Activated T-cell treated with anti-CD3 and anti-CD28 coated beads, Interleukin-2, amount 50 U/mL, for 72 hours (primary cell): ENCODE measurements around the gene UPF1. TPM values are rescaled to one million over a fixed set of nuclear protein-coding genes. Genes with fewer than 3 reads are reported as not detected.
"Not testable (repeated sequence)": the region's sequence is repeated elsewhere in the genome, so short reads cannot be mapped to it uniquely, and the experiment has no call there.

ENCODE experiments used
- ATAC-seq, 2 donors: fragments of 150-1000 bp; cut with Tn5 transposase; replicated peaks in 1 of 2; 2 replicates each; pipeline ENCODE4 v1.10.0; 2021; ENCODE audit warnings: moderate library complexity in 2 of 2, mild to moderate bottlenecking in 1 of 2
- DNase-seq, 2 donors: peaks; one replicate each; pipeline ENCODE4 v3.0.0; 2021 to 2022; ENCODE audit warnings: mixed read lengths in 1 of 2
- H3K27ac Mint-ChIP-seq: one replicate; pipeline ENCODE4 v1.8.0; 2022; ENCODE audit warnings: mild to moderate bottlenecking, moderate library complexity, mixed read lengths
- H3K27me3 Mint-ChIP-seq: one replicate; pipeline ENCODE4 v1.8.0; 2022; ENCODE audit warnings: low read depth, mixed read lengths
- H3K36me3 Mint-ChIP-seq, 2 donors: one replicate each; pipeline ENCODE4 v1.8.0; 2022; ENCODE audit warnings: mixed read lengths in 2 of 2, mild to moderate bottlenecking in 1 of 2; ENCODE audit not compliant: insufficient read depth in 2 of 2
- H3K4me1 Mint-ChIP-seq: one replicate; pipeline ENCODE4 v1.8.0; 2022; ENCODE audit warnings: low read depth, mixed read lengths
- H3K4me3 Mint-ChIP-seq, 2 donors: one replicate each; pipeline ENCODE4 v1.8.0; 2022; ENCODE audit warnings: mild to moderate bottlenecking in 2 of 2, mixed read lengths in 2 of 2, moderate library complexity in 2 of 2
- H3K9me3 Mint-ChIP-seq, 2 donors: one replicate each; pipeline ENCODE4 v1.8.0; 2022; ENCODE audit warnings: mixed read lengths in 2 of 2
- total RNA-seq, 2 donors: library from RNA; stranded (reverse); gene quantifications; one replicate each; pipeline ENCODE4 v1.2.3, GENCODE V29; 2022

UPF1 gene
- total RNA-seq, 2 donors from 2014 or later = 69.8 to 82.5 TPM

DNA sequence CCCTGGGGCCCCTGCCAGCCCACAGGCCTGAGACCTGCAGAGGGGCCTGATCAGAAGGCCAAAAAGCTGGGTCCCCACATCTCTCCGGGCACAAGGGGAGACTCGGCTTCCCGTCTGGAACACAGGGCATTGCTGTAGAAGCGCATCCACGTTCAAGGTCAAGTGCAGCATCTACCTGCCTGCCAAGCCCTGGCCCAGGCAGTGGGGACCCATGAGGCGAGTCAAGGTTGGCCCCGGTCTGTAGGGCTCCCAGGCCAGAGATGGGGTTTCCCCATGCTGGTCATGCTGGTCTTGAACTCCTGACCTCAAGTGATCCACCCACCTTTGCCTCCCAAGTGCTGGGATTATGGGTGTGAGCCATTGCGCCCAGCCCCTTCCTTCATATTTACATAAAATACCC is 27.1 kb upstream of the UPF1 start:
- Mint-ChIP-seq H3K4me3 (no peak overlapping the region), H3K4me1 (peaks cover 3% of the 10 kb centered on the region), H3K27ac (no peak overlapping the region), H3K27me3 (peaks cover 8% of the 10 kb centered on the region), H3K36me3 (no peaks in the 10 kb centered on the region), H3K9me3 (no peaks in the 10 kb centered on the region)
- ATAC-seq (no peak), DNase-seq (no peak)

DNA sequence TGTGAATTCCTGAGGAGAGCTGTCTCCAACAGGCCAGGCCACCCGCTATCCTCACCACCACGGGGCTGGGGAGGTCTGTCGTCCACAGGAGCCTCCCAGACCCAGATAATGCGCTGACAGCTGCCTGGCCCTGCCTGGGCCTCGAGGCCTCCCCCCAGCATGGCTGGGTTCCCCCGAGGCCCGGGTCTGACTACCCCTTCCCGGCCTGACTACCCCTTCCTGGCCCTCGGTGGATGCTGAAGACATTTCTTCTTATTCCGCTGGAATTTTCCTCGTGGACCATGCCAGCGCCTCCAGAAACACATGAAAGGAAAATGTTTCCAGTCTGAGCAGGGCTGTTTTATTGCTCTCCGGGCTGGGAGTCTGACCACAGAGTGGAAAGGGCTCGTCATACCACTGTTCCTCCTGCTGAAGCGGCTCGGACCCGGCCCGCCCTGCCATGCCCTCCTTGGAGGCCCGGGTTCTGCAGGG is 23.9 kb upstream of the UPF1 start:
- Mint-ChIP-seq H3K9me3 (no peaks in the 10 kb centered on the region), H3K27ac (no peak overlapping the region), H3K36me3 (no peaks in the 10 kb centered on the region), H3K27me3 (peaks cover 10% of the 10 kb centered on the region), H3K4me3 (no peak overlapping the region), H3K4me1 (peaks cover 5% of the 10 kb centered on the region)
- ATAC-seq = no peak
- DNase-seq = no peak

DNA sequence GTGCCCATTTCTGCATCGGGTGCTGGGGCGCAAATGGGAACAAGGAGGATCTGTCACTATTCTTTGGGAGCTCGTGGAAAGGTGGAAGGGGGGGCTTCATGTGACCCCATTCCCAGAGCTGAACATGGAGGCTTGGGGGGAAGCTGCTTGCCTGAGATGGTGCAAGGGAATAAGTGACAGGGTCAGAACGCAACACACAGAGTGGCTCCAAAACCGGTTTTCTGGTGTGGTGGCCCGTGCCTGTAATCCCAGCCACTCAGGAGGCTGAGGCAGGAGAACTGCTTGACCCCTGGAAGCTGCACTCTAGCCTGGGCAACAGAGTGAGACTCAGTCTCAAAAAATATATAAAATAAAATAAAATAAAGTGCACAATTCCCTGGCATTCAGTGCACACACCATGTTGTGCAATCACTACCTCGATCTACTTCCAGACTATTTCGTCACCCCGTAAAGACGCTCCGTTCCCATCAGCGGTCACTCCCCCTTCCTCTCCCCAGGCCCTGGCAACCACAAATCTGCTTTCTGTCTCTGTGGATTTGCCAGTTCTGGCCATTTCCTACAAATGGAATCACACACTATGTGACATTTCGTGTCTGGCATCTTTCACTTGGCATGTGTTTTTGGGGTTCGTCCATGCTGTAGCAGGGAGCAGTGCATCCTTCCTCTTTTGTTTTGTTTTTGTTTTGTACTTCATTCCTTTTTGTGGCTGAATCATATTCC is 22.4 kb upstream of the UPF1 start:
- H3K4me3 Mint-ChIP-seq = peak overlapping the region in 1 of 2 donors; percentile 43
- DNase-seq (no peak), ATAC-seq (no peak)
- H3K27me3 Mint-ChIP-seq = peaks cover 10% of the 10 kb centered on the region
- H3K27ac Mint-ChIP-seq = no peak overlapping the region
- H3K9me3 Mint-ChIP-seq = no peaks in the 10 kb centered on the region
- H3K4me1 Mint-ChIP-seq = peaks cover 5% of the 10 kb centered on the region
- no peaks in the 10 kb centered on the region for H3K36me3 Mint-ChIP-seq

DNA sequence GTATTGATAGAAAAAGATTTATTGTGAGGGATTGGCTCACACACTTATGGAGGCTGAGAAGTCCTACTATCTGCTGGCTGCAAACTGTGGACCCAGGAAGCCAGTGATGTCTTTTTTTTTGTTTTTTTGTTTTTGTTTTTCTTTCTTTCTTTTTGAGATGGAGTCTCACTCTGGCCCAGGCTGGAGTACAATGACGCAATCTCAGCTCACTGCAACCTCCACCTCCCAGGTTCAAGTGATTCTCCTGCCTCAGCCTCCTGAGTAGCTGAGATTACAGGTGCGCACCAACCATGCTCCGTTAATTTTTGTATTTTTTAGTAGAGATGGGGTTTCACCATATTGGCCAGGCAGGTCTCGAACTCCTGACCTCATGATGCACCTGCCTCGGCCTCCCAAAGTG is 20.1 kb upstream of the UPF1 start:
- peaks cover 10% of the 10 kb centered on the region for H3K27me3 Mint-ChIP-seq
- not testable (repeated sequence) for H3K4me1 Mint-ChIP-seq, DNase-seq, H3K9me3 Mint-ChIP-seq, H3K36me3 Mint-ChIP-seq, ATAC-seq, H3K4me3 Mint-ChIP-seq, H3K27ac Mint-ChIP-seq

DNA sequence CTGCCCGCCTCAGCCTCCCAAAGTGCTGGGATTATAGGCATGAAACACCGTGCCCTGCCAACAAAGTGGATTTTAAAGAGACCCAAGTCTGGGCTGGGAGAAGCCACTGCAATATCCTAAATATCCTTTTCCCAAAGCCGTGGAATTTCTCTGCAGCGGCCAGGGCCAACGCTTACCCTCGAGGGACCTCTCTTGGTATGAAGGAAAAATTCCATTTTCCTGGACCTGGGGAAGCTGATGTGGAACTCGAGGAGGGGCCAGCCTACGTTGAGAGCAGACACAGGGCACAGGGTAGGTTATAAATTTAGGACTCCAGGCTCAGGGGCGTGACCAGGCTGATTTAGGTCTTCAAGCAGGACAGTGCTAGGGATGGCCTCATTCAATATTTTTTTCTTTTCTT is 17.7 kb upstream of the UPF1 start:
- Mint-ChIP-seq H3K27ac (no peak overlapping the region), H3K4me3 (no peak overlapping the region), H3K36me3 (no peaks in the 10 kb centered on the region), H3K27me3 (peaks cover 6% of the 10 kb centered on the region), H3K9me3 (no peaks in the 10 kb centered on the region), H3K4me1 (peaks cover 5% of the 10 kb centered on the region)
- ATAC-seq = no peak
- no peak for DNase-seq

DNA sequence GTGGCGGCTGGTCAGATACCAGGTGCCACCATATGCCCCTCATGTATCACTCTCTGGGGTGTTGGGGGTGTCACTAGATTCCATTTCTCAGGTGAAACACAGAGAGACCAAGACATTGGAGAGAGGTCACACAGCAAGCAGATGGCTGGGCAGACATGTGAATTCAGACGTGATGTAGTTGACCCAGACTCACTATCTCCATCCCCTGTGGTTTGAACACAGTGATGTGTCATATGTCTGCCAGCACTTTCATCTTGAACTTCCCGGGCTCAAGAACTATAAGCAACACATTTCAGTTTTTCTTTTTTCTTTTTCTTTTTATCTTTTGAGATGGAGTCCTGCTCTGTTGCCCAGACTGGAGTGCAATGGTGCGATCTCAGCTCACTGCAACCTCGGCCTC is 16.1 kb upstream of the UPF1 start:
- ATAC-seq = no peak
- Mint-ChIP-seq H3K4me1 (no peaks in the 10 kb centered on the region), H3K9me3 (no peaks in the 10 kb centered on the region), H3K27me3 (no peaks in the 10 kb centered on the region), H3K27ac (no peak overlapping the region), H3K36me3 (no peaks in the 10 kb centered on the region), H3K4me3 (no peak overlapping the region)
- no peak for DNase-seq

DNA sequence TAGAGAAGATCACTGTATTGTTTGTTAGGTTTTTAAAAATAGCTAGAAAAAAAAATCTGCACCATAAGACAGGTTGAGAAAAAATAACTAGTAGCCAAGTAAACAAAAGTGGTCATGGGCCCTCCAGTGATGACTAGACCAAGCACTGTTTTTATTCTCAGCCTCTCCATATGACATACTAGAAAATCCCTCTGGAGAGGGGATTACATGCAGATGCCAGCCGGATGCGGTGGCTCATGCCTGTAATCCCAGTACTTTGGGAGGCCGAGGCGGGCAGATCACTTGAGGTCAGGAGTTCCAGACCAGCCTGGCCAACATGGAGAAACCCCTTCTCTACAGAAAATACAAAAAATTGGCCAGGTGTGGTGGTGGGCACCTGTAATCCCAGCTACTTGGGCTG is 15.1 kb upstream of the UPF1 start:
- not testable (repeated sequence) for DNase-seq, H3K36me3 Mint-ChIP-seq

DNA sequence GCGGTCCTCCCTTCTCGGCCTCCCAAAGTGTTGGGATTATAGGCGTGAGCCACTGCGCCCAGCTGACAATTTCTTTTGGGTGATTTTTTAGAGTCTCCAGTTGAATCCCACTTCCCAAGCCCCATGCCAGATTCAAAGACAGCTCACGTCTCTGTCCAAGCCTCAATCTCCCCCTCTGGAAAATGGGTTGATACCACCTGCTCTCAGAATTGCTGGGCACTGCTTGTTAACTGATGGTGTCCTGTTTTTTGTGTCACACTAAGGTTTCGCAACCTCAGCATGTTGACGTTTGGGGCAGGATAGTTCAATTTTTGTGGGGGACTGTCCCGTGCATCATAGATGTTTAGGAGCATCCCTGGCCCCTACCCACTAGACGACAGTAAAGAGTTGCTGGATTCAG is 14.2 kb upstream of the UPF1 start:
- no peaks in the 10 kb centered on the region for H3K9me3 Mint-ChIP-seq

More for the DNA sequence above, 15.1 kb upstream of the UPF1 start:
- not testable (repeated sequence) for ATAC-seq, H3K4me3 Mint-ChIP-seq, H3K4me1 Mint-ChIP-seq, H3K27ac Mint-ChIP-seq, H3K27me3 Mint-ChIP-seq, H3K9me3 Mint-ChIP-seq

DNA sequence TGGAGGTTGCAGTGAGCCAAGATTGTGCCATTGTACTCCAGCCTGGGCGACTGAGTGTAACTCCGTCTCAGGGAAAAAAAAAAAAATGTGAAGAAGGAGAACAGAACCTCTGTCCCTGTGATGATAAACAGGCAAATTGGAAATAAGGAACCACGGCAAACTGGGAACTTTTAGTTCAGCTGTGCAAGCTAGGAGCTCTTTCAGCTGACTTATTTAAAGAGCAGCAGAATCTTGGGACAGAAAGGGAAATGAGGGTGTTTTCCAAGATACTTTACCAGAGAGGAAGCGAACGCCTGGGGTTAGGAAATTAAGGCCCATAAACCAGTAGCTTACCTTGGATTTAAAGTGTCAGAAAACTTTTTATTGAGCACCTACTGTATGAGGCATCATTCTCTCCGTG is 3.0 kb upstream of the UPF1 start:
- peaks cover 8% of the 10 kb centered on the region for H3K27me3 Mint-ChIP-seq
- DNase-seq (no peak), ATAC-seq (no peak)
- no peak overlapping the region for H3K27ac Mint-ChIP-seq
- H3K9me3 Mint-ChIP-seq = peaks cover 1 to 3% of the 10 kb centered on the region in 2 donors
- no peak overlapping the region for H3K4me3 Mint-ChIP-seq
- H3K36me3 Mint-ChIP-seq = peaks cover 7 to 12% of the 10 kb centered on the region in 2 donors
- H3K4me1 Mint-ChIP-seq = peaks cover 11% of the 10 kb centered on the region

More for the DNA sequence above, 14.2 kb upstream of the UPF1 start:
- no peaks in the 10 kb centered on the region for H3K36me3 Mint-ChIP-seq
- no peak for DNase-seq
- H3K4me3 Mint-ChIP-seq = no peak overlapping the region
- no peaks in the 10 kb centered on the region for H3K4me1 Mint-ChIP-seq
- no peaks in the 10 kb centered on the region for H3K27me3 Mint-ChIP-seq
- ATAC-seq = no peak
- H3K27ac Mint-ChIP-seq = no peak overlapping the region

DNA sequence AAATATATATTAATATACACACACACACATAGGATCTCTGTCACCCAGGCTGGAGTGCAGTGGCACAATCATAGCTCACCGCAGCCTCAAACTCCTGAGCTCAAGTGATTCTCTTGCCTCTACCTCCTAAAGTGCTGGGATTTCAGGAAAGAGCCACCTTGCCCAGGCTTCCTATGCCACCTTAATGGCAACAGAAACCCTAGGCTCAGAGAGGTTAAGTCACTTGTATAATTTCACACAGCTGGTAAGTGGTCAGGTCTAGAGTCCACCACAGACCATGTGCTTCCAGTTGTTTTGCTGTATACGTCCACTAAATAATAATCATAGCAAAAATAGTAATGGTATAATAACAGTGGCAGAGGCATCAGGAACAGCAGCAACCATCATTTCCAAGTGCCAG is 1.3 kb upstream of the UPF1 start:
- H3K4me3 Mint-ChIP-seq = peak overlapping the region in 1 of 2 donors; percentile 34
- peaks cover 1 to 3% of the 10 kb centered on the region in 2 donors for H3K9me3 Mint-ChIP-seq
- peaks cover 8% of the 10 kb centered on the region for H3K27me3 Mint-ChIP-seq
- ATAC-seq = no peak
- peaks cover 28% of the 10 kb centered on the region for H3K4me1 Mint-ChIP-seq
- H3K27ac Mint-ChIP-seq = no peak overlapping the region
- H3K36me3 Mint-ChIP-seq = peaks cover 9 to 24% of the 10 kb centered on the region in 2 donors
- no peak for DNase-seq

DNA sequence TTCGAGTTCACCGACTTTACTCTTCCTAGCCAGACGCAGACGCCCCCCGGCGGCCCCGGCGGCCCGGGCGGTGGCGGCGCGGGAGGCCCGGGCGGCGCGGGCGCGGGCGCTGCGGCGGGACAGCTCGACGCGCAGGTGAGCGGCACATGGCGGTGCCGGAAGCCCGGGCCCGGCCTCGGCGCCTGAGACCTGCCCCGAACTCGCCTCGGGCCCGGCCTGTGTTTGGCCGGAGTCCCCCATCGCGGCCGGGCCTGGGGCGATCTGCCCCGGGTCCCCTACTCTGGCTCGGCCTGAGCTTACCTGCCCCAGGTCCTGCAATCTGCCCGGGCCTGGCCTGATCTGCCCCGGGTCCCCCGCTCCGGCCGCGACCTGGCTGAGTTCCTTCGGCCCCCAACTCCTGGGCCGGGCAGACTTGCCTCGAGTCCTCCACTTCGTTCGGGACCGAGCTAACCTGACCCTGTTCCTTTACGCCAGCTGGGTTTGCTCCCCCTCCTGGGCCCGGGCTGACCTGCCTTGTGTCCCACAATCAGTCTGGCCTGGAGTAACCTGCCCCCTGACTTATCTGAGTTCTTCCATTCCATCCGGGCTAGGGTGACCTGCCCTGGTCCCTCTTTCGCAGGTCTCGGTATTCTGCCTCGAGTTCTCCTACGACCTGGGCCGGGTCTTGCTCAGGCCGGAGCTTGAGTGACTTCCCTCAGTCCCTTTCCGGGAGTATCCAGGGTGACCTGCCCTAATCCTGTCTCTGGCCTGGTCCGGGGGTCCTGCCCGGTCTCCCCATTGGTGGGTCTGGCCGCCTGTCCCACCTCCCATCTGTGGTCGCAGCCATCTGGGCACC is 764 bp downstream of the UPF1 start:
- Mint-ChIP-seq H3K4me1 (peaks cover 44% of the 10 kb centered on the region), H3K27me3 (peaks cover 5% of the 10 kb centered on the region), H3K4me3 (peak overlapping the region; percentile 97 to 99), H3K9me3 (no peaks in the 10 kb centered on the region), H3K27ac (peak overlapping the region; percentile 98), H3K36me3 (peaks cover 13 to 21% of the 10 kb centered on the region in 2 donors)
- peak; percentile 62 to 69 for ATAC-seq
- DNase-seq = peak; percentile 42 to 49

DNA sequence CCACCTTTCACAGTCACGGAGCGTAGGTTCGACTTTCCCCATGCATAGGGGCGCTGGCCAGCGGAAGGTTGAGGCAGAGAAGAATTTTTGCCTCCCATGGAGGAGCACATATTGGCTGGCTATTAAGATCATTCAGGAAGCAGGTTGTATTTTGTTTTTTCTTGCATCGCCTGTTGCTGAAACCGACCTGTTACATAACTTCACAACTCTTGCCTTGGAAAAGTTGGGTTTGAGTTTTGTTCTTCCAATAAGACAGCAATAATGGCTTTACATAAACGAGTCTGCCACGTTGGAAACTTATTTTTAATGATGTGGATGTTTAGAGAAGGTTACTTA is 1.4 kb downstream of the UPF1 start:
- no peak for ATAC-seq
- DNase-seq = no peak
- Mint-ChIP-seq H3K4me3 (peak overlapping the region; percentile 97 to 99), H3K4me1 (peaks cover 50% of the 10 kb centered on the region), H3K36me3 (peaks cover 18 to 24% of the 10 kb centered on the region in 2 donors), H3K27ac (peak overlapping the region; percentile 98), H3K9me3 (no peaks in the 10 kb centered on the region), H3K27me3 (no peaks in the 10 kb centered on the region)

DNA sequence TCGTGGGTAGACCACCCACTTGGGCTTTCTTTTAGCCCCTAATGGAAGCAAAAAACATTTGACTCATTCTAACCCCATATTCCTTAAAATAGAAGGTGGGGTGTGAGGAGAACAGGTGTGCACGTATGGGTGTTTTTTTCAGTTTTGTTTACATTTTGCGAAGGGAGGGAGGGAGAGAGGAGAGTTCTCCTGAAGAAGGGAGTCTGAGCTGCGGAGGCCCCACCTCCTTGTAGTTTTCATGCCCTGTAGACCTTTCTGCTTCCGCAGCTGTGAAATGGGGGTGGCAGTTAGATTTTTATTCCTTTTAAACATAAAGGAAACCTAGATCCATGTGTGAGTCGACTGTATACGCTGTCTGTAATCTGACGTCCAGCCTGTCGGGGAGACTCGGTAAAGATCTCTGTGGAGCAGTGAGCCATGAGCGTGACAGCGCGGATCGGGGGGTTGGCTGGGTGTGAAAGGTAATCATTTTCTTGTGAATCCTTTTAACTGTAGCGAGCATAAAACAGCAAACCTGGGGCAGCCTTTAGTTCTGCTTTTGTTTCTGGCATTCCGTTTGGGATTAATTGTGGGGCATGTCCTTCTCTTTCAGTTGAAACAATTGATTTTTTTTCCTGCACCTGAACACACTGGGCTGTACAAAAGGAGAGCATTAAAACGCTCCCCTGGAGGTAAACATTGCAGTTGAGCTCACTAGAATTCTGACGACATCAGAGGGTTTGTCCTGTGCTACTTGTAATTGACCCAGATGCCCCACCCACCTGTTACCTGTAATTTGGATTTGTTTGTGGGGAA is 2.3 kb downstream of the UPF1 start:
- ATAC-seq (no peak), DNase-seq (no peak)
- Mint-ChIP-seq H3K4me3 (peak overlapping the region; percentile 97 to 99), H3K27ac (peak overlapping the region; percentile 98), H3K27me3 (no peaks in the 10 kb centered on the region), H3K4me1 (peaks cover 58% of the 10 kb centered on the region), H3K36me3 (peaks cover 21 to 24% of the 10 kb centered on the region in 2 donors), H3K9me3 (no peaks in the 10 kb centered on the region)
